ENCODE measurements around the gene SND1.
"Not testable (repeated sequence)": the region's sequence is repeated elsewhere in the genome, so short reads cannot be mapped to it uniquely, and the experiment has no call there.

Gene SND1

GRCh38 chr7:128108641-128109423 lies 456.8 kb downstream of the SND1 start:
- DNase-seq, result no peak

DNA sequence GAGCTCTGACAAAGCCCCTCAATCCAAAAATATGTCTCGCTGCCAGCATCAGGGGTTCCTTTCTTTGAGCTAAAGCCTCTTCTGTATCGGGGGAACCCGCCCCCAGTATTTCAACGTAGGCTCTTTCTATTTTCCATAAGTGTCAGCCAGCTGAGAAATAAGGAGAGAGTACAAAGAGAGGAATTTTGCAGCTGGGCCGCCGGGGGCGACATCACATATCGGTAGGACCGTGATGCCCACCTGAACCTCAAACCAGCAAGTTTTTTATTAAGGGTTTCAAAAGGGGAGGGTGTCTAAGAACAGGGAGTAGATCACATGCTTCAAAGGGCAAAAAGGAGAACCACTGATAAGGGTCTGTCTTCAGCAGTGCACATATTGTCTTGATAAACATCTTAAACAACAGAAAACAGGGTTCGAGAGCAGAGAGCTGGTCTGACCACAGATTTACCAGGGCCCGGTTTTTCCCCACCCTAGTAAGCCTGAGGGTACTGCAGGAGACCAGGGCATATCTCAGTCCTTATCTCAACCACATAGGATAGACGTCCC lies 457.5 kb downstream of the SND1 start:
- DNase-seq, result not testable (repeated sequence)

DNA sequence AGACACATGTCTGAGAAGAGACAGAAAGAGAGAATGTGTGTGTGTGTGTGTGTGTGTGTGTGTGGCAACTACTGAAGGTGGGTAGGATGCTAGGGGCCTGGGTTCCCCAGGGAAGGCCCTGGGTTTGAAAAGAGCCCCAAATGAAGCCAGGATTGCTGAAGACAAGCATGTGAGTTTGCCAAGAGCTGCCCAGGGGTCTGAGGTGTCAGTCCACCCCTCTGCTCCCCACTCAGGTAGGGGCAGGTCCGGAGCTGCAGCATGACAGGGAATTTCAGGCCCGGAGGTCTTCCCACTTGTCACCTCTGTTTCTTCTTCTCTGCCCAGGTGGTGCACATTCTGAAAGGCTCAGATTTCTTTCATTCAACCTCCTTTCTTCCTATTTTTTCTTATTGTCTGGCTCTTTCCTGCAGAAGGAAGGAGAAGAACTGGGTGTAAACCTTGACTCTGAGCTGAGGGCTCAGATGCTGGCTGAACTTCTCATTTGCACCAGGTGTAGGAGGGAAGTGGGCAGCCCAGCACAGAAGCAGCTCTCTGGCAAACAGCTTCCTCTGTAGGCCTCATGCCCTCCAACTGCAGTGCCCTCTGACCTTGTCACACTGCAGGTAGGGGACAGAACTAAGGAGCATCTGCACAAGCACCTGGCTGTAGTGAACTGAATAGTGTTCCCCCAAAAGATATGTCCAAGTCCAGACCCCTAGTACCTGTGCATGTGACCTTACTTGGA lies 458.8 kb downstream of the SND1 start:
- DNase-seq, result no peak

GRCh38 chr7:128112018-128112780 lies 460.2 kb downstream of the SND1 start:
- DNase-seq, result no peak

DNA sequence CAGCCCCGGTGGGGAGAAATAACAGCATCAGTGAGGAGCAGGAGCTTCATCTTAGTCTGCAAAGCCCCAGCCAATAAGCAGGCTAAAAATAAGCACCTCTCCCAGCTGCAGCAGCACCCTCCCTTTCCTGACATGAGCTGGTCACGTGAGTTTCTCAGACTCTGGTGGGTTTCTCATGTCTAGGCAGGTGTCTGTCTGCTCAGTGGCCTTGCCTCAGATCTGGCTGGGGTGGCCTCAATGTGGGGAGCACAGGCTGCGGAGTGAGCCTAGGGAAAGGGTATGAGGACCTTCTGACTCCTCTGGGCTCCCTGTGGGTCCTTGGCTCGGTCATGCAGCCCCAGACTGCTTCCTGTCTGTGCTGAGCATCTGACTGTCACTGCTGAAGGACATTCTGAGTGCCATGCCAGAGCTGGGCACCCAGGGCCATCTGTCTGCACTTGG lies 460.8 kb downstream of the SND1 start:
- no peak for DNase-seq

- DNase-seq, result no peak
Observed at GRCh38 chr7:128113839-128114238, 461.8 kb downstream of the SND1 start.

DNA sequence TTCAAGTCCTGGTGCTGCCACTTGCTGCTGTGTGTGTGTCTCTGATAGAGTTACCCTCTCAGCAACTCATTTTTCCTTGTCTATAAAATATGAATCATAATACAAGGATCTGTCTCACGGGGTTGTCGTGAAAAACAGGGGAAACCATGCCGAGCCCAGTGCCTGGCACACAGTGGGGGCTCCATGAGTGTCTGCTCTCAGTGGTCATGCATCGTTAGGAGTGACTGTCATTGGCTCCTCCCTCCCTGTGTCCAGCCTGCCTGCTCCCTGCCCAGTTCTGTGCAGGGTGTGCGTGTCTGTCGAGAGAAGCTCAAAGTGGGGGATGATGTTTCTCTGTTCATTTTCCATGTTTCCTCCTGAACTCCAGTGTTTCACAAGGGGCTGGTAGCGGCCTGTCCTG lies 462.8 kb downstream of the SND1 start:
- DNase-seq, result no peak

- DNase-seq, result no peak
Observed at GRCh38 chr7:128115336-128115820, 463.4 kb downstream of the SND1 start.

GRCh38 chr7:128115821-128116723 lies 464.1 kb downstream of the SND1 start:
- DNase-seq, result no peak

- DNase-seq, result no peak
Observed at GRCh38 chr7:128116740-128117139, 464.7 kb downstream of the SND1 start.

- DNase-seq, result no peak
Observed at GRCh38 chr7:128117691-128118090, 465.7 kb downstream of the SND1 start.

DNA sequence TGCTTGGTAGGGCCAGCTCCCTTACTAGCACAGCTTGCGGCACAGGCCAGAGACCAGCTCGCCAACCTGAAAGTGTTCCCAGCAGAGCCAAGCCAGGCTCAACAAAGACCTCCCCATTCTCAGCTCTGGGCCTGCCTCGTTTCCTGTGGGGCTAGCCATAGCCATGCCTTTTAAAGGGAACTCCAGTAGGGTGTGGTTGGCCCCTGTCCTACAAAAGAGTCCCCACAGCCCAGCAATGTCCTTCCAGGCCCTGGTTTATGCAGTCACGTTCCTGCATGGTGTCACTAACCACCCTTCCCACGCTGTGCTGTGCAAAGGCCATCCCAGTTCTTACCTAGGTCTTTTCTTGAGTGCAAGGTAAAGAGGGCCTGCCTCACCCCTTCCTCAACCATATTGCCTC lies 467.0 kb downstream of the SND1 start:
- no peak for DNase-seq

DNA sequence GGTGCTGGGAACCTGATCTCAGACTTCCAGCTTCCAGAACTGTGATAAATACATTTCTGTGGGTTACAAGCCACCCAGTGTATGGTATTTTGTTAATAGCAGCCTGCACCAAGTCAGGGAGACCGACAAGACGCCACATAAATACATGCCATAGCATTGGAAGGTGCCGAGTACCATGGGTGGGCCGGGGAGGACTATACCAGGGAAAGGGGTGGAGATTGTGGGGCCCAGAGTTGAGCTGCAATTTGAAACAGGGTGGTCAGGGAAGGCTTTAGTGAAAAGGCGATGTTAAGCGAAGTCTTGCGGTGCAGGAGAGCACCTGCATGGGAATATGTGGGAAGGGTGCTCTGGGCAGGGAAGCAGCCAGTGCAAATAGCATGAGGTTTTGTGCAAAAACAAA lies 468.1 kb downstream of the SND1 start:
- no peak for DNase-seq

DNA sequence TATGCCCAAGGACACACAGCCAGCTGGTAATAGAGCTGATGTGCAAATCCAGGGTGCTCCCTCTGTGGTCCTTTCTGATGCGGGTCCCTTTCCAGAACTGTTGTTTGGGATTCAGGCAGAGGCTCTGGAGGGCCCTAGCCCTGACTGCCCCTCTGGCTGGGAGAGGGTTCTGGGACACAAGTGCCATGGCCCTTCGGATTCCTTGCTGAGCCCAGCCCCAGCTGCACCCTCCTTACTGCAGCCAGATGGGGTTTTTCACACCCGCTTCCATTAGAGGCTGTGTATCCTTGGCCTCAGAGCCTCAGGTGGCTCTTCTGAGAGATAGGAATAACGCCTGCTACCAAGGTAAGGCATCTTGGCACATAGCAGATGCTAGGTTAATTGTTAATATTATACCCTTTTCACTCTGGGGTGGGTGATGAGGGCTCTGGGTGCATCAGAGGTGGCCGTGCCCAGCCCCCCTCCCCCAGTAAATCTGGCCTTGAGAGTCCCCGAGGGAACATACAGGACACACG lies 469.0 kb downstream of the SND1 start:
- DNase-seq, result no peak

- no peak for DNase-seq
Observed at GRCh38 chr7:128121711-128122530, 469.9 kb downstream of the SND1 start.

- no peak for DNase-seq
Observed at GRCh38 chr7:128122576-128123290, 470.7 kb downstream of the SND1 start.

DNA sequence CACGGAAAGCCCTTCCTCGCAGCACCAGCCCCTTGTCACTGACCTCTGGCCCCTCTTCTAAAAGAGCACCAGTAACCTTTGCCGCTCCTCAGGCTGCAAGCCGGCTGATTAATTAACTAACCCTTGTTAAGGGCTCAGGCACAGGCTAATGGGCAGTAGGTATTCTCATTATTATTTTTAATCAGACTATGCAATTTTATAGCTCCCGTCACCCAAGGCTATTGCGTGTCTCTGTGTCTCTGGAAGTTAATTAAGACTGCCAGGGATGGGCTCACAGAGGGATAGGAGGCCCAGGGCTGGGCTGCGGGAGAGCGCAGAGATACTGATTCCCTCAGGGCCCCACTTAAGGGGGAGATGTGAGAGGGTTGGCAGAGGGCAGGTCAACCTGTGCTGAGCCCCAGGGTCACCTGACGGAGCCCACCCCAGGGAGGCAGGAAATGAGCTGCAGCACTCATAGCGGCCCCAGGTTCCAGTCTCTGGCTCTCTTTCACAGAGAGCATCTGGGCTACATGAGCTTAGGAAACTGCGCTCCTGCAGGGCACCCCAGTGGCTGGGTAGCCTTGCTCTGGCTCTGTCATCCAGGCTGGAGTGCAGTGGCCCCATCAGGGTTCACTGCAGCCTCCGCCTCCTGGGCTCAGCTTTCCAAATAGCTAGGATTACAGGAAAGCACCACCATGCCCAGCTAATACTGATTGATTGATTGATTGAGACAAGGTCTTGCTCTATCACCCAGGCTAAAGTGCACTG lies 471.5 kb downstream of the SND1 start:
- no peak for DNase-seq

DNA sequence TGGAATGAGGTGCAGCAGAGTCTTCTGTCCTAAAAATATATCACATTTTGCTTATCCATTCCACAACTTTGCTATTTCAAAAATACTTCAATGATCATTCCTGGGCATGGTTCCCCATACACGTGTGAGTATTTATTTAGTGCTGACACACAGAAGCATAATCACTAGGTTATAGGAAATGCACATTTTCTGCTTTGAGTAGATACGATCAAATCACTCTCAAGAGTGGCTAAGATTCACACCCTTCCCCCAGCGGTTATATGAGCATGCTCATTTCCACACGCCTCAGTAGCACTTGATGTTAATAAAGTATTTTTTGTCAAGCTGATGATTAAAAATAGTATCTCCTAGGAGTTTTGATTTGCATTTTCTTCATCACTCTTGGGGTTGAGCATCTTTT lies 472.8 kb downstream of the SND1 start:
- no peak for DNase-seq

GRCh38 chr7:128125816-128126215 lies 473.8 kb downstream of the SND1 start:
- DNase-seq, result no peak
